Right lobe of liver (tissue), 6 donors: ENCODE results near the gene NOTCH1. TPM values are rescaled to one million over a fixed set of nuclear protein-coding genes. Genes with fewer than 3 reads are reported as not detected.

Experiments
- ATAC-seq, 4 donors: fragments of 200-7000 bp; cut with Tn5 transposase; one replicate each; pipeline ENCODE4 v1.9.1; 2020; ENCODE audit warnings: mild to moderate bottlenecking in 4 of 4, moderate library complexity in 4 of 4
- DNase-seq, 3 donors: peaks; one replicate each; pipeline ENCODE4 v3.0.0-alpha.2; 2020
- H3K27ac ChIP-seq, 3 donors: fragments of 200-600 bp; one replicate each; pipeline ENCODE4 v1.8.0; 2022
- H3K27me3 ChIP-seq, 2 donors: fragments of 200-600 bp; one replicate each; pipeline ENCODE4 v1.8.0; 2022
- H3K36me3 ChIP-seq, 4 donors: fragments of 200-600 bp; sonication (generic) in 1 of 4; one replicate each; pipeline versions ENCODE4 v1.5.1 to v1.8.0; 2017 to 2022; ENCODE audit warnings: control low read depth in 1 of 4
- H3K4me1 ChIP-seq, 4 donors: fragments of 200-600 bp; sonication (generic) in 1 of 4; one replicate each; pipeline versions ENCODE4 v1.5.1 to v1.8.0; 2017 to 2022; ENCODE audit warnings: control low read depth in 1 of 4
- H3K4me3 ChIP-seq, 3 donors: fragments of 200-600 bp; one replicate each; pipeline ENCODE4 v1.8.0; 2022
- H3K9me3 ChIP-seq, 4 donors: fragments of 200-600 bp; sonication (generic) in 1 of 4; one replicate each; pipeline versions ENCODE4 v1.5.1 to v1.8.0; 2017 to 2022; ENCODE audit warnings: control low read depth in 1 of 4
- CTCF ChIP-seq, 4 donors: fragments of 200-600 bp in 3 of 4; fragments of 450-650 bp in 1 of 4; IDR thresholded peaks; one replicate each; pipeline versions ENCODE4 v1.5.1 to v1.8.0; 2016 to 2022; ENCODE audit warnings: antibody characterized with exemption in 4 of 4, mild to moderate bottlenecking in 2 of 4
- POLR2A ChIP-seq: fragments of 450-650 bp; IDR thresholded peaks from one replicate; pipeline ENCODE4 v1.6.1; 2017; ENCODE audit warnings: antibody characterized with exemption, mild to moderate bottlenecking
- WGBS: methylation state at CpG from one replicate; pipeline ENCODE4 v1.1.6; 2018; ENCODE audit warnings: low coverage, low lambda C conversion rate; ENCODE audit not compliant: insufficient coverage; ENCODE audit errors: missing lambda C conversion rate; 5-methylcytosine and 5-hydroxymethylcytosine counted together
- intact Hi-C, 2 donors: fragments of 100-400 bp; cut with DNase I; formaldehyde crosslinking; loops; one replicate each; pipeline versions ENCODE4 v1.11.2 to v1.14.1; 2022
- total RNA-seq, 6 experiments: library from RNA; depleted of rRNA in 2 of 6; stranded (reverse); fragments of >200 nt in 2 of 6; fragmentation: NEBNext Ultra II Directional in 3 of 6; extraction: Animal tissue kit (Norgen Biotek cat#: 25700) in 3 of 6; gene quantifications; one replicate each; pipeline versions ENCODE4 v1.1.0 to v1.2.4, GENCODE V29; 2016 to 2023
- donor health status: DM: no; HTN: yes; CAD: no.
- donor health status: DM: no; HTN: no; CAD: no.
- donor health status: DM: no; HTN: no; CAD: no.
- donor health status: DM: no; HTN: yes; CAD: no.
- donor health status: DM: no; HTN: yes; CAD: no.

Gene NOTCH1
- total RNA-seq, 6 experiments from 2014 or later, result 17.4 to 26.2 (median 19.3) TPM

- ATAC-seq (peak; percentile 16 to 37 (median 20)), DNase-seq (no peak)
- intact Hi-C loops, result no loop called here
- peak overlapping the region; percentile 39 to 51 (median 43) for H3K27ac ChIP-seq
- 11% methylated on average over 5 of the region's 5 CpGs for whole genome bisulfite sequencing
- no peaks in the 10 kb centered on the region for H3K9me3 ChIP-seq
- H3K36me3 ChIP-seq, result no peaks in the 10 kb centered on the region
- no peaks in the 10 kb centered on the region for H3K27me3 ChIP-seq
- peaks cover 0 to 36% (median 14%) of the 10 kb centered on the region in 4 donors for H3K4me1 ChIP-seq
- no peak for TF ChIP-seq POLR2A
- no peak for TF ChIP-seq CTCF (IDR thresholded peaks at IDR 0.05)
- no peak overlapping the region for H3K4me3 ChIP-seq
Observed at GRCh38 chr9:136558373-136558772, 12.5 kb upstream of the NOTCH1 start.

GRCh38 chr9:136557036-136557435, 11.2 kb upstream of the NOTCH1 start:
- H3K27ac ChIP-seq, result peak overlapping the region in 1 of 3 donors; percentile 39
- peak in 1 of 3 donors; percentile 17 for DNase-seq
- WGBS, result 70% methylated on average over 2 of the region's 10 CpGs

GRCh38 chr9:136556166-136556565, 10.3 kb upstream of the NOTCH1 start:
- peaks cover 0 to 35% (median 14%) of the 10 kb centered on the region in 4 donors for H3K4me1 ChIP-seq
- H3K36me3 ChIP-seq, result no peaks in the 10 kb centered on the region
- no peak for TF ChIP-seq CTCF (IDR thresholded peaks at IDR 0.05)
- no peak for TF ChIP-seq POLR2A
- no peak overlapping the region for H3K27ac ChIP-seq
- intact Hi-C loops, result no loop called here
- no peaks in the 10 kb centered on the region for H3K9me3 ChIP-seq
- H3K27me3 ChIP-seq, result no peaks in the 10 kb centered on the region
- DNase-seq (no peak), ATAC-seq (no peak)
- 100% methylated on average over 2 of the region's 18 CpGs for WGBS
- no peak overlapping the region for H3K4me3 ChIP-seq

More at GRCh38 chr9:136557036-136557435, 11.2 kb upstream of the NOTCH1 start:
- H3K27me3 ChIP-seq, result no peaks in the 10 kb centered on the region
- H3K4me1 ChIP-seq, result peaks cover 0 to 32% (median 14%) of the 10 kb centered on the region in 4 donors
- H3K36me3 ChIP-seq, result no peaks in the 10 kb centered on the region
- no peaks in the 10 kb centered on the region for H3K9me3 ChIP-seq
- no peak overlapping the region for H3K4me3 ChIP-seq
- intact Hi-C loops, result no loop called here
- no peak for TF ChIP-seq CTCF (IDR thresholded peaks at IDR 0.05)
- TF ChIP-seq POLR2A, result no peak
- ATAC-seq, result no peak

- ATAC-seq (peak; percentile 72 to 77 (median 75)), DNase-seq (peak; percentile 76 to 83 (median 82))
- WGBS, result 47% methylated on average over 7 of the region's 19 CpGs
- intact Hi-C loops, result loop anchor here in 1 of 2 donors (5.0 kb wide), 1 partner anchor 67 kb away; no protein-coding TSS in a partner anchor
- Histone ChIP-seq H3K9me3 (no peaks in the 10 kb centered on the region), H3K36me3 (no peaks in the 10 kb centered on the region), H3K4me1 (peaks cover 0 to 47% (median 14%) of the 10 kb centered on the region in 4 donors), H3K27ac (peak overlapping the region in 1 of 3 donors; percentile 15), H3K27me3 (no peaks in the 10 kb centered on the region), H3K4me3 (no peak overlapping the region)
- TF ChIP-seq POLR2A (no peak), CTCF (IDR thresholded peaks at IDR 0.05) (no peak)
Observed at GRCh38 chr9:136554870-136555269, 9.0 kb upstream of the NOTCH1 start.
